Calu3 (cell line): ENCODE results near the gene GFOD1. TPM values are rescaled to one million over a fixed set of nuclear protein-coding genes. Genes with fewer than 3 reads are reported as not detected.

Experiments used
- BruUV-seq: library from RNA; stranded (reverse); fragments of 400-500 nt; replicated peaks from 2 replicates; lab custom pipeline; 2021; lab: Mats Ljungman, UMichigan
- CTCF ChIA-PET: fragments of 300-600 bp; sonication (Branson Sonifier 250); formaldehyde crosslinking; loops from one replicate; lab custom pipeline; 2022; ENCODE audit warnings: antibody characterized with exemption; lab: Charles Lee
- DNase-seq: peaks from one replicate; pipeline ENCODE4 v3.0.0; 2022
- H3K27ac Mint-ChIP-seq: one replicate; pipeline ENCODE4 v1.8.0; 2022; ENCODE audit warnings: mixed read lengths; ENCODE audit not compliant: unreplicated experiment
- H3K27me3 Mint-ChIP-seq: one replicate; pipeline ENCODE4 v1.8.0; 2022; ENCODE audit warnings: mixed read lengths; ENCODE audit not compliant: unreplicated experiment
- H3K36me3 Mint-ChIP-seq: one replicate; pipeline ENCODE4 v1.8.0; 2022; ENCODE audit warnings: mild to moderate bottlenecking, moderate library complexity, mixed read lengths; ENCODE audit not compliant: insufficient read depth, unreplicated experiment
- H3K4me1 Mint-ChIP-seq: one replicate; pipeline ENCODE4 v1.8.0; 2022; ENCODE audit warnings: mild to moderate bottlenecking, low read depth, mixed read lengths; ENCODE audit not compliant: unreplicated experiment
- H3K4me3 Mint-ChIP-seq: one replicate; pipeline ENCODE4 v1.8.0; 2022; ENCODE audit warnings: mild to moderate bottlenecking, low read depth, moderate library complexity, mixed read lengths; ENCODE audit not compliant: unreplicated experiment
- H3K9me3 Mint-ChIP-seq: one replicate; pipeline ENCODE4 v1.8.0; 2022; ENCODE audit warnings: low read depth, mixed read lengths; ENCODE audit not compliant: unreplicated experiment
- CTCF ChIP-seq: fragments of 200-600 bp; IDR thresholded peaks from one replicate; pipeline ENCODE4 v1.8.0; 2022; ENCODE audit warnings: antibody characterized with exemption; ENCODE audit not compliant: unreplicated experiment
- intact Hi-C: fragments of 100-400 bp; cut with micrococcal nuclease; formaldehyde crosslinking; loops from one replicate; pipeline ENCODE4 v1.10.0; 2022; ENCODE audit not compliant: unreplicated experiment
- total RNA-seq: library from RNA; stranded (reverse); gene quantifications from 2 replicates; pipeline ENCODE4 v1.2.3, GENCODE V29; 2022

GFOD1 gene
- total RNA-seq, 1 experiment from 2014 or later: 9.5 TPM

GRCh38 chr6:13465734-13466133, 21.7 kb downstream of the GFOD1 start:
- BruUV-seq: no TSS peak
- no peaks in the 10 kb centered on the region for H3K4me1 Mint-ChIP-seq

GRCh38 chr6:13463941-13464340, 23.5 kb downstream of the GFOD1 start:
- CTCF ChIA-PET: no interaction called here
- Mint-ChIP-seq H3K4me3 (no peak overlapping the region), H3K27me3 (no peaks in the 10 kb centered on the region), H3K4me1 (no peaks in the 10 kb centered on the region), H3K9me3 (no peaks in the 10 kb centered on the region), H3K36me3 (peaks cover 5% of the 10 kb centered on the region), H3K27ac (no peak overlapping the region)
- intact Hi-C loops: no loop called here
- no peak for TF ChIP-seq CTCF
- DNase-seq: no peak
- BruUV-seq: no TSS peak

More at GRCh38 chr6:13465734-13466133, 21.7 kb downstream of the GFOD1 start:
- intact Hi-C loops: no loop called here
- peaks cover 5% of the 10 kb centered on the region for H3K36me3 Mint-ChIP-seq
- CTCF ChIA-PET: no interaction called here
- no peak for DNase-seq
- H3K9me3 Mint-ChIP-seq: no peaks in the 10 kb centered on the region
- H3K4me3 Mint-ChIP-seq: no peak overlapping the region
- no peaks in the 10 kb centered on the region for H3K27me3 Mint-ChIP-seq
- TF ChIP-seq CTCF: no peak
- no peak overlapping the region for H3K27ac Mint-ChIP-seq

- TF ChIP-seq CTCF: no peak
- CTCF ChIA-PET: no interaction called here
- H3K4me3 Mint-ChIP-seq: no peak overlapping the region
Measured at GRCh38 chr6:13463328-13463717, 24.1 kb downstream of the GFOD1 start.

GRCh38 chr6:13462458-13463327, 24.7 kb downstream of the GFOD1 start:
- CTCF ChIA-PET: no interaction called here
- intact Hi-C loops: no loop called here
- H3K27me3 Mint-ChIP-seq: no peaks in the 10 kb centered on the region
- DNase-seq: no peak
- no peak for TF ChIP-seq CTCF
- BruUV-seq: no TSS peak
- H3K27ac Mint-ChIP-seq: no peak overlapping the region
- no peak overlapping the region for H3K4me3 Mint-ChIP-seq
- peaks cover 5% of the 10 kb centered on the region for H3K36me3 Mint-ChIP-seq
- H3K4me1 Mint-ChIP-seq: no peaks in the 10 kb centered on the region
- no peaks in the 10 kb centered on the region for H3K9me3 Mint-ChIP-seq

More at GRCh38 chr6:13463328-13463717, 24.1 kb downstream of the GFOD1 start:
- BruUV-seq: no TSS peak
- H3K27me3 Mint-ChIP-seq: no peaks in the 10 kb centered on the region
- peaks cover 5% of the 10 kb centered on the region for H3K36me3 Mint-ChIP-seq
- H3K4me1 Mint-ChIP-seq: no peaks in the 10 kb centered on the region
- no peak overlapping the region for H3K27ac Mint-ChIP-seq
- no peak for DNase-seq
- intact Hi-C loops: no loop called here
- H3K9me3 Mint-ChIP-seq: no peaks in the 10 kb centered on the region
